Mesothelial cell of epicardium (in vitro differentiated cells): ENCODE data around the gene SSH2. TPM values are rescaled to one million over a fixed set of nuclear protein-coding genes. Genes with fewer than 3 reads are reported as not detected.

ENCODE experiments used
- DNase-seq, 2 experiments: peaks; one replicate each; pipeline ENCODE4 v3.0.0; 2021; ENCODE audit warnings: low spot score in 2 of 2; ENCODE audit not compliant: unreplicated experiment in 2 of 2
- H3K27ac Mint-ChIP-seq: 2 replicates; pipeline ENCODE4 v1.8.0; 2021; ENCODE audit warnings: mixed read lengths
- H3K27me3 Mint-ChIP-seq: 2 replicates; pipeline ENCODE4 v1.8.0; 2021; ENCODE audit warnings: low read depth, mixed read lengths
- H3K36me3 Mint-ChIP-seq: 2 replicates; pipeline ENCODE4 v1.8.0; 2021; ENCODE audit warnings: mixed read lengths
- H3K4me1 Mint-ChIP-seq: 2 replicates; pipeline ENCODE4 v1.8.0; 2021; ENCODE audit warnings: mixed read lengths
- H3K4me3 Mint-ChIP-seq: 2 replicates; pipeline ENCODE4 v1.8.0; 2021; ENCODE audit warnings: mild to moderate bottlenecking, moderate library complexity, mixed read lengths
- H3K9me3 Mint-ChIP-seq: 2 replicates; pipeline ENCODE4 v1.8.0; 2021; ENCODE audit warnings: mixed read lengths
- total RNA-seq: library from RNA; stranded (reverse); gene quantifications from 3 replicates; pipeline ENCODE4 v1.2.1, GENCODE V29; 2021
- TF ChIP-seq, protein P1 (sequence below): fragments of 200-600 bp; sonication (generic); IDR thresholded peaks from one replicate; pipeline ENCODE4 v1.5.0; 2021; ENCODE audit warnings: antibody characterized with exemption; ENCODE audit not compliant: unreplicated experiment

SSH2 gene
- total RNA-seq, 1 donor from 2014 or later = 23.7 TPM

DNA sequence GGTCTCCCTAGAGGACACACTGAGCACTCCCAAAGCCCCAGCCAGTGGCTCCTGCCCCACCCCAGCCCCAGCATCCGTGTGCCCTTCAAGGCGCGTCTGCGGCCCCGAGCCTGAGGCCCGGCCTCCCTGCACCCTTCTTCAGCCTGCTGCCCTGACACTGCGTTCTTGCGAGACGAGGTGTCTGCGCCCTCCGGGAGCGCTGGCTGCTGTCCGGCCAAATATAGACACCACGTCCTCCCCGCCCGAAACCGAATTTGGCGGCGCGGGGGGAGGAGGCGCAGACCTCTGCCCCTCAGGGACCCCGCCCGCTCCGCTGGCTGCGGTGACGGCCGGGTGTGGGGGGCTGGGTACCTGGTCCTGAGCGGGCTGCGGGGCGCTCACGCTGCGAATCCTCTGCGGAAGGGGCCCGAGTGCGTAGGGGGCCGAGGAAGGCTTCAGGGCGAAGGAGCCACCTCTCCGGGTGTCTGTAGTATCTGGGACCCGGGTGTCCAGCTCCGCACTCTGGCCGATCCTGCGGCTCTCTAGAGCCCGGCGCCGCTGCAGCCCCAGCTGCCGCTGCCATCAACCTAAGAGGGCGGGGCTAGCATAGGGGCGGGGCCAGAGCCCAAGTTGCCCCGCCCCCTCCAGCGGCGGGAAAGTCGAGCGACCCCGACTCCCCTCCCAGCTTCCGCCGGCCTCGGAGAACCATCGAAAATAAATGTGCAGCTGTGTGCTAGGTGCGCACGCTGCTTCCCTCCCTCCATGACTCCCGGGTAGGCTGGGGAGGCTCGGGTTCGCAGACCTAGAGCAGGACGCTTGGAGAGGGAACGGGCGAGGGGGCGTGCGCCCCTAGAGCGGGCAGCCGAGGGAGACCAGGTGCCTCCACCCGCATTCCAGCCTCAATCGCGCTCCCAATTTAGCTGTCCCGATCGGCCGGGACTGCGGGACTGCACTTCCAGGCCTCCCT, 307.4 kb downstream of the SSH2 start, which contains the start of gene CORO6:
Gene CORO6, minus strand, starts transcription at position 576 of the 946 bp plus-strand sequence. CDS start 1,491 bp downstream, outside the sequence.
- peak within 1 kb of the TSS; percentile 71 for H3K4me3 Mint-ChIP-seq
- peaks cover 2% of the 10 kb centered on the region for H3K36me3 Mint-ChIP-seq
- H3K27me3 Mint-ChIP-seq = peaks cover 45% of the 10 kb centered on the region
- TF ChIP-seq, protein P1, sequence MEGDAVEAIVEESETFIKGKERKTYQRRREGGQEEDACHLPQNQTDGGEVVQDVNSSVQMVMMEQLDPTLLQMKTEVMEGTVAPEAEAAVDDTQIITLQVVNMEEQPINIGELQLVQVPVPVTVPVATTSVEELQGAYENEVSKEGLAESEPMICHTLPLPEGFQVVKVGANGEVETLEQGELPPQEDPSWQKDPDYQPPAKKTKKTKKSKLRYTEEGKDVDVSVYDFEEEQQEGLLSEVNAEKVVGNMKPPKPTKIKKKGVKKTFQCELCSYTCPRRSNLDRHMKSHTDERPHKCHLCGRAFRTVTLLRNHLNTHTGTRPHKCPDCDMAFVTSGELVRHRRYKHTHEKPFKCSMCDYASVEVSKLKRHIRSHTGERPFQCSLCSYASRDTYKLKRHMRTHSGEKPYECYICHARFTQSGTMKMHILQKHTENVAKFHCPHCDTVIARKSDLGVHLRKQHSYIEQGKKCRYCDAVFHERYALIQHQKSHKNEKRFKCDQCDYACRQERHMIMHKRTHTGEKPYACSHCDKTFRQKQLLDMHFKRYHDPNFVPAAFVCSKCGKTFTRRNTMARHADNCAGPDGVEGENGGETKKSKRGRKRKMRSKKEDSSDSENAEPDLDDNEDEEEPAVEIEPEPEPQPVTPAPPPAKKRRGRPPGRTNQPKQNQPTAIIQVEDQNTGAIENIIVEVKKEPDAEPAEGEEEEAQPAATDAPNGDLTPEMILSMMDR = no peak
- H3K4me1 Mint-ChIP-seq = peaks cover 5% of the 10 kb centered on the region
- H3K27ac Mint-ChIP-seq = no peak within 1 kb of the TSS
- H3K9me3 Mint-ChIP-seq = no peaks in the 10 kb centered on the region
- peak; percentile 54 to 75 for DNase-seq

DNA sequence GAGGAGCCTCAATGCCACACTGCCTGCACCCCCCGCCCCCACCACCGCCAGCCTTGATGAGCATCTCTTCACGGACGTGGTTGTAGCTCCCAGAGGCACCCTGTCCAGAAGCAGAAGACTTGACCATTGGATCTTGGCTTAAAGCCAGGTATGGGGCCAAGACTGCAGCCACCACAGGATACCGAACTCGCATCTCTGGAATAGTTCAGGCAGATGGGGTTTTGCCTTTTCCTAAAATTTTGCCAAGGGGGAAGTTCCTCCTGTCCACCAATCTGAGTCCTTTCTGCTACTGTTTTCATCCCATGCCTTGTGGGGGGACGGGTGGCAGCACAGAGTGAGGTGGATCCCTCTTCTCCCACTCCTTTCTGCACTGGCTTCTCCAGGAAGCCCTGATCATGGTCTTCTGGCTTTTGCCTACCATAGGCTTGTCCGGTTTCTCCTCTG, 308.3 kb downstream of the SSH2 start:
- Mint-ChIP-seq H3K27me3 (peaks cover 53% of the 10 kb centered on the region), H3K4me1 (peaks cover 13% of the 10 kb centered on the region), H3K27ac (no peak overlapping the region), H3K4me3 (peak overlapping the region; percentile 71), H3K36me3 (peaks cover 2% of the 10 kb centered on the region), H3K9me3 (no peaks in the 10 kb centered on the region)
- DNase-seq = no peak
- TF ChIP-seq, protein P1 = no peak

DNA sequence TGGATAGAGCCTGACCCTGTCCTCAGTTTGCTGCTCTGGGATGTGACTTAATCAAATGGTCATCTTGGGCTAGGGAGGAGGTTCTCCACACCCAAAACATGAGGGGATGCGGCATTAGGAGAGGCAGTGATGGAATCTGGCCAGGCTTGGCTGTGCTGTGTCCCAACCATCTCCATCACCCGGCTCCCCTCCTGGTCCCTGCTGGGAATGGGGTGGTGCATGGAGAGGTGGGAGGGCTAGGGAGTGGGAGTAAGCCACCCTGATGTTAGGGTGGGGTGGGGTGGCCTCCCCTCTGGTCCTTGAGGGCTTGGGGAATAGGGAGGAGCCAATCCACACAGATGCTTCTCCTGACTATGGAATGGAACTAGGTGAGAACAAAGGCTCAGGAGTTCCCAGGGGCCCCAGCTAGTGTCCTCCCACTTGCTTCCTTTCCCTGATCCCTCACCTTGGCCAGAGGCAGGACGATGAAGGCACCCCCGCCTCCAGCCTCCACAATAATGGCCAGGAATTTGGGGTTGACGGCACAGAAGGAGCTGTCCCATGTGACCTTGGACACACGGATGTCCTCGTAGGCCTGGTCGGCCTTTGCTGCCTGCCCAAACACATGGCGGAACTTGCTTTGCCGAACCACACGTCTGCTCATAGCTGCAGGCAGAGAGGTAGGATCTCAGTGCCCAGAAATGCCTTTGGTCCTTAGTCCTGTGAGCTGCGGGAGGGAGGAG, 309.1 kb downstream of the SSH2 start:
- Mint-ChIP-seq H3K4me1 (peaks cover 14% of the 10 kb centered on the region), H3K27me3 (peaks cover 61% of the 10 kb centered on the region), H3K4me3 (no peak overlapping the region), H3K9me3 (no peaks in the 10 kb centered on the region), H3K36me3 (peaks cover 2% of the 10 kb centered on the region), H3K27ac (no peak overlapping the region)
- DNase-seq = no peak
- TF ChIP-seq, protein P1 = no peak

DNA sequence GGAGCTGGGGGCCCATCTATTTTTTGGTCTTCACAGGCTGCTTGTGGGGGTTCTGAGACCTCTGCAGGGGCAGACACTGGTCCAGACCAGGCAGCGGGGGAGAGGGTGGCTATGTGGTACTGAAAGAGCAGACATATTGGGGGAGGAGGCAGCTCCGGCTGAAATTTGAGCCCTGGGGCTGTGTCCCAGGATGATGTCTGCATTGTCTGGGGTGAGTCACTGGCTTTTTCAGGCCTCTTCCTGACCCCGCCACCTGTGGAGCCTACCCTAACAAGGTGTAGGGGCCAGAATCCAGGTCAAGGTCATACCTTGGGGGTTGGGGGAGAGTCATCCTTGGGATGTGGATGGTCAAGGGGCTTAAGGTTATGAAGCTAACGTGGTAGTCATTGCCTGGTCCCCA, 309.8 kb downstream of the SSH2 start:
- Mint-ChIP-seq H3K36me3 (no peaks in the 10 kb centered on the region), H3K27me3 (peaks cover 67% of the 10 kb centered on the region), H3K4me1 (peaks cover 16% of the 10 kb centered on the region), H3K4me3 (no peak overlapping the region), H3K27ac (no peak overlapping the region), H3K9me3 (no peaks in the 10 kb centered on the region)
- no peak for DNase-seq
- TF ChIP-seq, protein P1 = no peak

DNA sequence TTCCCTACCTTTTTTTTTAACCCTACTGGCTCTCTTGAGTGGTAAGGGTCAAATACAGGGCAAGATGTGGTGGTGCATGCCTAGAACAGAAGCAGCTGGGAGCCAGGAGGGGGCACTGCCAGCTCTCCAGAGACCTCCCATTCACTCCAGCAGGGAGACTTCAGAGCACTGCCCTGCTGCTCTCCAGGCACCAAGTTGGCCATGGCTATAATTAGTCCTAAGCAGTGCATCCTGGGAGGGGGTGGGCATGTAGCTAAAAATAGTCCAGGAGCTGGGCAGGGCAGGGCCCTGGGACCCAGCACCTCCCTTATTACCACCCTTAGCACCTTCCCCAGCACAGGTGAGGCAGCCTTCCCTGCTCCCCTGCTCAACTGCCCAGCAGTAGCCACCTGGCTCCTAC, 310.8 kb downstream of the SSH2 start:
- H3K9me3 Mint-ChIP-seq = no peaks in the 10 kb centered on the region
- no peaks in the 10 kb centered on the region for H3K36me3 Mint-ChIP-seq
- H3K4me3 Mint-ChIP-seq = no peak overlapping the region
- DNase-seq = no peak
- no peak overlapping the region for H3K27ac Mint-ChIP-seq
- H3K27me3 Mint-ChIP-seq = peaks cover 76% of the 10 kb centered on the region
- H3K4me1 Mint-ChIP-seq = peaks cover 19% of the 10 kb centered on the region
- TF ChIP-seq, protein P1 = no peak
